GM12874 (cell line): ENCODE data around the gene SFXN1.

Experiments used
- CTCF ChIP-seq: IDR thresholded peaks from 2 replicates; pipeline ENCODE4 v1.5.1; 2011; ENCODE audit warnings: low read depth, mild to moderate bottlenecking, control low read depth, low read length, moderate library complexity; ENCODE audit not compliant: insufficient read depth

SFXN1 gene

DNA sequence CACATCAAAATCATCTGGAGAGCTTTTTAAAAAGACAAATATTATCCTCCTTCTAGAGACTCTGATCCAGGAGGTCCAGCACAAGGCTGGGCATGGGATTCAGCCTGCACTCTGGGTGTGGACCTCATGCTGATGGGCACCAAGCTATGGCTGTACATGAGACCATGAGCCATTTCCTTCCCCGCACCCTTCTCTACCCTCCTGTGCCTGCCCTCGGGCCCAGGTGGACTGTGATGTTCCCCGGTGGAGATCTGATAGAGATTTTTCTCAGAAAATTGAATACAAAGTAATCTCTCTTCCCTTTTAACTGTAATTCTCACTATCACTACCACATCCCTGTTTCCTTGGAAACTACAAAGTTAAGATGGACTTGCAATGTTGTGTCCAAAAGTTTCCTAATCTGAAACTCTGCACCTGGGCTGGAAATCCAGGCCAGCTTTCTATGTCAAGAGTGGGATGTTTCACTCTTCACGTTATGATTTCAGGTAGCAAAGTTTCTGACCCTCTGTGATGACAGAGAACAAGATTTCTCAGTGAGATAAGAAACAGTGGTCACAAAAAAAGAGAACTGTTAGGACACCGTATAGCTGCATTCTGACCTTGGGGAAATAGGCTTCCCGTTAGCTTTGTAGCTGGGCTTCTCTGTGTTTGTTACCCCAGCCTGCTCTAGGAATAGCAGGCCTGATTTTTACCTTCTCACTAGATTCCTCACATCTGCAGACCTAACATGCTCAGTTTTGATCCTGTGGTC, 11.5 kb downstream of the SFXN1 start:
- TF ChIP-seq CTCF: no peak

DNA sequence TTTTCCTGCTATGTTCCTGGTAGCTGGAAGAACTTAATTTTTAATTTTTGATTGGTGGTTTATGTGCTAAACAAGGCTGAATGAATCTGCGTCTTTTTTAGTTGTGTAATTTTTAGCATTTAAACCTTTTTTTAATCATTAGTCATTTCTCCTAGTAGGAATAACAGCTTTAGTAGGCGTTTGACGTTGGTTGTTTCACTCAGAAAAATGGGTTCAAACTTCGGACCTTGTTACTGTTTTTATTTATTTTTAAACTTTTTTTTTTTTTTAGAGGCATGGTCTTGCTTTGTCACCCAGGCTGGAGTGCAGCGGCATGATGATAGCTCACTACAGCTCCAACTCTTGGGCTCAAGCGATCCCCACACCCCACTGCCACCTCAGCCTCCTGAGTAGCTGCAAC, 12.9 kb downstream of the SFXN1 start:
- no peak for TF ChIP-seq CTCF

DNA sequence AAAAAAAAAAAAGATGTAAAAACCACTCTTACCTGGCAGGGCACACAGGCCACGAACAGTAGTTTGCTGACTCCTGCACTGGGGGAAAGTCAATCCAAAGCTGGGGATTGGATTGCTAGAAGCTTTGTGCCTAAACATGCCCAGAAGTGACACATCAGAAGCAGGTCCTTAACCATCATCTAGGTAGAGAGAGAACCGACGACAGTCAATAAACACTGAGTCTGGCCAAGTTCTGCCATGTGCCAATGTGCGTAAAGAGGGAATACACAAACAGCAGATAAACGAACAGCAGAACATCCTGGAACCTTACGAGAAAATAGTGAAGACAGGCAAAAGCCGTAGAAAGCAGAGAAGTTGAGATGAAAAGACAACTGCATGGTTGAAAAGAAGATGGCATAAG, 14.9 kb downstream of the SFXN1 start:
- TF ChIP-seq CTCF: no peak

- TF ChIP-seq CTCF: no peak
Measured at GRCh38 chr5:175493726-175494125, 15.4 kb downstream of the SFXN1 start.

- TF ChIP-seq CTCF: no peak
Measured at GRCh38 chr5:175494264-175495183, 16.2 kb downstream of the SFXN1 start.

GRCh38 chr5:175501759-175502158, 23.4 kb downstream of the SFXN1 start:
- no peak for TF ChIP-seq CTCF

GRCh38 chr5:175508896-175509295, 30.5 kb downstream of the SFXN1 start:
- TF ChIP-seq CTCF: no peak
